Liver (tissue), 3 donors: ENCODE measurements around the gene CD164L2.

Experiments
- EGR1 ChIP-seq, 2 donors: IDR thresholded peaks; 2 replicates each; pipeline ENCODE4 v1.6.1; 2016 to 2018; ENCODE audit warnings: antibody characterized with exemption in 2 of 2, low read depth in 2 of 2
- FOXA2 ChIP-seq: IDR thresholded peaks from 2 replicates; pipeline ENCODE4 v1.6.1; 2016; ENCODE audit warnings: antibody characterized with exemption
- MAX ChIP-seq: IDR thresholded peaks from 2 replicates; pipeline ENCODE4 v1.6.1; 2016; ENCODE audit warnings: antibody characterized with exemption
- RAD21 ChIP-seq, 2 donors: IDR thresholded peaks; 2 replicates each; pipeline ENCODE4 v1.6.1; 2016; ENCODE audit warnings: antibody characterized with exemption in 2 of 2, mild to moderate bottlenecking in 2 of 2
- REST ChIP-seq: IDR thresholded peaks from 2 replicates; pipeline ENCODE4 v1.6.1; 2016; ENCODE audit warnings: antibody characterized with exemption, mild to moderate bottlenecking
- SP1 ChIP-seq: IDR thresholded peaks from 2 replicates; pipeline ENCODE4 v1.6.1; 2018; ENCODE audit warnings: antibody characterized with exemption, mild to moderate bottlenecking
- TAF1 ChIP-seq: conservative IDR thresholded peaks from 2 replicates; pipeline ENCODE4 v1.6.1; 2016; ENCODE audit warnings: antibody characterized with exemption, mild to moderate bottlenecking
- ZBTB33 ChIP-seq: IDR thresholded peaks from 2 replicates; pipeline ENCODE4 v1.6.1; 2016; ENCODE audit warnings: antibody characterized with exemption
- TF ChIP-seq, protein P1 (sequence below): fragments of 150-350 bp; IDR thresholded peaks from 2 replicates; pipeline ENCODE4 v1.5.1; 2017; ENCODE audit warnings: improper control_type of control experiment, low read depth, low read length; ENCODE audit not compliant: missing input control
- TF ChIP-seq, protein P2 (sequence below): IDR thresholded peaks from 2 replicates; pipeline ENCODE4 v1.6.1; 2016; ENCODE audit warnings: antibody characterized with exemption
- donor health status: healthy.
- donor health status: healthy.

GRCh38 chr1:27397110-27397509 lies 14.0 kb upstream of the CD164L2 start:
- TF ChIP-seq MAX (no peak), RAD21 (IDR thresholded peaks at IDR 0.05) (no peak), EGR1 (IDR thresholded peaks at IDR 0.05; ENCODE audit: low read depth in 2 of 2) (no peak), SP1 (no peak), REST (no peak), TAF1 (no peak), FOXA2 (no peak), ZBTB33 (no peak)
- TF ChIP-seq, protein P1, sequence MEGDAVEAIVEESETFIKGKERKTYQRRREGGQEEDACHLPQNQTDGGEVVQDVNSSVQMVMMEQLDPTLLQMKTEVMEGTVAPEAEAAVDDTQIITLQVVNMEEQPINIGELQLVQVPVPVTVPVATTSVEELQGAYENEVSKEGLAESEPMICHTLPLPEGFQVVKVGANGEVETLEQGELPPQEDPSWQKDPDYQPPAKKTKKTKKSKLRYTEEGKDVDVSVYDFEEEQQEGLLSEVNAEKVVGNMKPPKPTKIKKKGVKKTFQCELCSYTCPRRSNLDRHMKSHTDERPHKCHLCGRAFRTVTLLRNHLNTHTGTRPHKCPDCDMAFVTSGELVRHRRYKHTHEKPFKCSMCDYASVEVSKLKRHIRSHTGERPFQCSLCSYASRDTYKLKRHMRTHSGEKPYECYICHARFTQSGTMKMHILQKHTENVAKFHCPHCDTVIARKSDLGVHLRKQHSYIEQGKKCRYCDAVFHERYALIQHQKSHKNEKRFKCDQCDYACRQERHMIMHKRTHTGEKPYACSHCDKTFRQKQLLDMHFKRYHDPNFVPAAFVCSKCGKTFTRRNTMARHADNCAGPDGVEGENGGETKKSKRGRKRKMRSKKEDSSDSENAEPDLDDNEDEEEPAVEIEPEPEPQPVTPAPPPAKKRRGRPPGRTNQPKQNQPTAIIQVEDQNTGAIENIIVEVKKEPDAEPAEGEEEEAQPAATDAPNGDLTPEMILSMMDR: no peak
- TF ChIP-seq, protein P2, sequence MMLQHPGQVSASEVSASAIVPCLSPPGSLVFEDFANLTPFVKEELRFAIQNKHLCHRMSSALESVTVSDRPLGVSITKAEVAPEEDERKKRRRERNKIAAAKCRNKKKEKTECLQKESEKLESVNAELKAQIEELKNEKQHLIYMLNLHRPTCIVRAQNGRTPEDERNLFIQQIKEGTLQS: no peak
